SU-DHL-6 (cell line): ENCODE measurements around the gene SRSF4.
A peak's percentile ranks its signal among the peaks of the same experiment; 100 is the strongest.

Source experiments
- H2AFZ ChIP-seq: fragments of 200-600 bp; sonication (generic); 2 replicates; pipeline ENCODE4 v1.6.1; 2014; ENCODE audit warnings: low read depth, mild to moderate bottlenecking, moderate library complexity, mixed read lengths, antibody characterized with exemption, low read length; ENCODE audit not compliant: severe bottlenecking
- H3F3A ChIP-seq: fragments of 200-600 bp; shearing (Covaris generic); 2 replicates; pipeline ENCODE4 v1.6.0; 2016; ENCODE audit warnings: antibody characterized with exemption, mild to moderate bottlenecking; ENCODE audit not compliant: insufficient read depth
- H3K27ac ChIP-seq: fragments of 200-600 bp; sonication (generic); 2 replicates; pipeline ENCODE4 v1.5.1; 2016; ENCODE audit warnings: low read depth, mild to moderate bottlenecking, low read length, moderate library complexity, mixed read lengths
- H3K27me3 ChIP-seq: fragments of 200-600 bp; sonication (generic), shearing (Covaris generic); 2 replicates; pipeline ENCODE4 v1.6.0; 2014; ENCODE audit warnings: mild to moderate bottlenecking, low read length
- H3K36me3 ChIP-seq: fragments of 200-600 bp; sonication (generic); 2 replicates; pipeline ENCODE4 v1.6.1; 2014; ENCODE audit warnings: mild to moderate bottlenecking, low read length, mixed read lengths
- H3K4me2 ChIP-seq: fragments of 300-600, 200-600 bp; shearing (Covaris generic), sonication (generic); 2 replicates; pipeline ENCODE4 v1.6.0; 2014; ENCODE audit warnings: low read length, low read depth, mild to moderate bottlenecking; ENCODE audit not compliant: poor library complexity, severe bottlenecking
- H3K4me3 ChIP-seq: fragments of 200-600 bp; sonication (generic); 2 replicates; pipeline ENCODE4 v1.5.1; 2014; ENCODE audit warnings: antibody characterized with exemption, low read length, mild to moderate bottlenecking, mixed read lengths; ENCODE audit not compliant: insufficient read depth, poor library complexity, severe bottlenecking
- H3K79me2 ChIP-seq: fragments of 200-600 bp; sonication (generic); 2 replicates; pipeline ENCODE4 v1.6.1; 2014; ENCODE audit warnings: mild to moderate bottlenecking, low read length, moderate library complexity; ENCODE audit not compliant: insufficient read depth
- H3K9ac ChIP-seq: fragments of 200-600 bp; sonication (generic); 2 replicates; pipeline ENCODE4 v1.7.0; 2014; ENCODE audit warnings: mild to moderate bottlenecking, low read length
- H3K9me2 ChIP-seq: fragments of 200-600 bp; sonication (generic); replicated peaks from 2 replicates; pipeline ENCODE4 v1.6.1; 2014; ENCODE audit warnings: low read length; ENCODE audit not compliant: insufficient read depth
- H3K9me3 ChIP-seq: fragments of 200-600 bp; sonication (generic); 2 replicates; pipeline ENCODE4 v1.6.1; 2014; ENCODE audit warnings: low read length, mixed read lengths; ENCODE audit not compliant: insufficient read depth
- H4K20me1 ChIP-seq: fragments of 200-600 bp; sonication (generic); 2 replicates; pipeline ENCODE4 v1.6.1; 2014; ENCODE audit warnings: low read depth, mild to moderate bottlenecking, antibody characterized with exemption, low read length, moderate library complexity, mixed read lengths
- EZH2phosphoT487 ChIP-seq: fragments of 200-600 bp; sonication (generic), shearing (Covaris generic); conservative IDR thresholded peaks from 2 replicates; pipeline ENCODE4 v1.6.1; 2018; ENCODE audit warnings: mild to moderate bottlenecking, antibody characterized with exemption, low read length, moderate library complexity, mixed read lengths
- TF ChIP-seq, protein P1 (sequence below): fragments of 200-600 bp; sonication (generic); IDR thresholded peaks from one replicate; pipeline ENCODE4 v1.5.1; 2017; ENCODE audit warnings: antibody characterized with exemption, mild to moderate bottlenecking, low read length, moderate library complexity; ENCODE audit not compliant: insufficient read depth, poor library complexity, severe bottlenecking

SRSF4 gene

DNA sequence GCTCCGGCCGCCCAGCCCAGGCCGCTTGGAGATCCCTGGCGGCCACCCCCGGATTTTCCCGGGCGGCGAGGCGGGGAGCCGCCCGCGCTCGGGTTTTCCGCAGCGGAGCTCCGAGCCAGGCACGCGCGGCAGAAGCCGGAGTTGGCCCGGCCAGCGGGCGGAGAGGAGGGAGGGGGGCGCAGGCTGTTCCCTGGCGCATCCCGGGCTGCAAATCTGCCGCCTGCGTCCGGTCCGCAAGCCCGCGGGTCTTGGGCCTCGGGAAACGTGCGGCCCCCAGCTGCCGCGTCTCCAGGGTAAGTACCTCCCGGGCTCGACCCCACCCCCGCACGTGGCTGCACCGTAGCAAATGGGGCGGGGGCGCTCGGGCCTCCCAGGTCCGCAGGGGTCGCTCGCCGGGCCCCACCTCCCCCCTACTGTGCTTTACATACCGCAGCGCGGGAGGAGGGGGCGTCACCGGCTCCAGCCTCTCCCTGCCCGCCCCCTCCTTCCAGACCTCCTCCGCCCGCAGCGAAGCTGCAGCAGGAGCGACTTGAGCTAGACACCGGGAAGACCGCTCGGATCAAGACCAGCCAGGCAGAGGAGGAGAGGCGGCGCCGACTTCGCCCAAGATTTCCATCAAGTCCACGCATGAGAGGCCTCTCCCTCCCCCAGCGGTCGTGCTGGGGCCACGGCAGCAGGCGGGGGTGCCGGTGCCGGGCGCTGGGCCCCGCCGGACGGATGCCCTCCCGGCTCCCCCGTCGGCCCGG is 59.6 kb downstream of the SRSF4 start:
- H3K9ac ChIP-seq: no peak overlapping the region
- no peaks in the 10 kb centered on the region for H3K9me3 ChIP-seq
- H3K36me3 ChIP-seq: no peaks in the 10 kb centered on the region
- H2AFZ ChIP-seq: no peak overlapping the region
- H3F3A ChIP-seq: no peaks in the 10 kb centered on the region; the same call in 1 of the 2 replicates
- no peaks in the 10 kb centered on the region for H3K79me2 ChIP-seq
- H3K4me3 ChIP-seq: no peak overlapping the region
- H3K4me2 ChIP-seq: no peak overlapping the region
- no peaks in the 10 kb centered on the region for H3K27me3 ChIP-seq
- H4K20me1 ChIP-seq: no peaks in the 10 kb centered on the region
- TF ChIP-seq, protein P1, sequence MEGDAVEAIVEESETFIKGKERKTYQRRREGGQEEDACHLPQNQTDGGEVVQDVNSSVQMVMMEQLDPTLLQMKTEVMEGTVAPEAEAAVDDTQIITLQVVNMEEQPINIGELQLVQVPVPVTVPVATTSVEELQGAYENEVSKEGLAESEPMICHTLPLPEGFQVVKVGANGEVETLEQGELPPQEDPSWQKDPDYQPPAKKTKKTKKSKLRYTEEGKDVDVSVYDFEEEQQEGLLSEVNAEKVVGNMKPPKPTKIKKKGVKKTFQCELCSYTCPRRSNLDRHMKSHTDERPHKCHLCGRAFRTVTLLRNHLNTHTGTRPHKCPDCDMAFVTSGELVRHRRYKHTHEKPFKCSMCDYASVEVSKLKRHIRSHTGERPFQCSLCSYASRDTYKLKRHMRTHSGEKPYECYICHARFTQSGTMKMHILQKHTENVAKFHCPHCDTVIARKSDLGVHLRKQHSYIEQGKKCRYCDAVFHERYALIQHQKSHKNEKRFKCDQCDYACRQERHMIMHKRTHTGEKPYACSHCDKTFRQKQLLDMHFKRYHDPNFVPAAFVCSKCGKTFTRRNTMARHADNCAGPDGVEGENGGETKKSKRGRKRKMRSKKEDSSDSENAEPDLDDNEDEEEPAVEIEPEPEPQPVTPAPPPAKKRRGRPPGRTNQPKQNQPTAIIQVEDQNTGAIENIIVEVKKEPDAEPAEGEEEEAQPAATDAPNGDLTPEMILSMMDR: no peak
- no peak for TF ChIP-seq EZH2phosphoT487
- H3K27ac ChIP-seq: no peak overlapping the region
- H3K9me2 ChIP-seq: no peaks in the 10 kb centered on the region

DNA sequence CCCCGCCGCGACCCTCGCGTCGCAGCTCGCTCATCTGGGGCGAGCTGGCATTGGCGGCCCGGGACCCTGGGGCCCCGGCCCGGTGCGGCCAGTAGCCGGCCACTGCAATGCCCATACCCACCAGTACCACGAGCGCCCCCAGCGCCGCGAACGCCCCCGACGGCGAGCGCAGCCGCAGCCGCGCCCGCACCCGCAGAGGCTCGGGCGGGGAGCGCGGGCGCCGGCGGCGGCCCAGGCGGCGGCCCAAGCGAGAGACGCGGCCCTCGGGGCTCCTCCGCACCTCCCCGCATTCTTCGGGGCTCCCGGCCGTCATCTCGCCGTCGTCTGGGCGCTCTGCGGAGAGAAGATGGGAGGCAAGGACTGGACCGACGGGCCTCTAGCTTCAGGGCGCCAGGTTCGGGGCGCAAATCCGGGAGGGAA is 60.2 kb downstream of the SRSF4 start:
- Histone ChIP-seq H4K20me1 (no peaks in the 10 kb centered on the region), H3K9me2 (no peaks in the 10 kb centered on the region), H3K27ac (no peak overlapping the region), H3K27me3 (no peaks in the 10 kb centered on the region), H3F3A (no peaks in the 10 kb centered on the region; the same call in 1 of the 2 replicates), H3K36me3 (no peaks in the 10 kb centered on the region), H2AFZ (no peak overlapping the region), H3K9ac (no peak overlapping the region), H3K79me2 (no peaks in the 10 kb centered on the region), H3K9me3 (no peaks in the 10 kb centered on the region), H3K4me3 (no peak overlapping the region), H3K4me2 (peak overlapping the region; percentile 32)
- no peak for TF ChIP-seq EZH2phosphoT487
- TF ChIP-seq, protein P1: no peak

DNA sequence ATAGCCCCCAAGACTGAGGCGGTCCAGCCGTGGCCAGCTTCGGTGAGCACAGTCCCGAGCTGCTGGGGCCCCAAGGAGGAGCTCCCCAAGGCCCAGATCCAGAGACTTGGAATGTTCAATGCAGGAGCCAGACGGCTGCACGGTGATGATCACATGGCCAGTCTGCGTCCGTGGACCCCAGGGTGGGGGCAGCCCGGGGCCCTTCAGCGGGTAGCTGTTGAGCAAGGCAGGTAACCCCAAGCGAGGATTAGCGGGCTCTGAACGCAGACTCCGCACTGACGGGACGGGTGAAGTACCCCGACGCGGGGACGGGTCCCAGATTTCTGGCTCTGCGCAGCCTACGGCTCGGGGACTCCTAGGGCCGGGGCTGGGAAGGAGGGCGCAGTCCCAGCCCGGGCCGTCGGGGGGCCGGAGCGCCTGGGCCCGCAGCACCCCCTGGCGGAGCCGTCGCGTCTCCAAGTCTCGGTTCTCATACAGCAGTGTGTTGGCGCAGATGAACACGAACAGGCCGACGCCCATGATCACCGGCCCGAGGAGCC is 60.7 kb downstream of the SRSF4 start:
- no peak overlapping the region for H3K4me3 ChIP-seq
- H3F3A ChIP-seq: no peaks in the 10 kb centered on the region; the same call in 1 of the 2 replicates
- H3K9me2 ChIP-seq: no peaks in the 10 kb centered on the region
- no peaks in the 10 kb centered on the region for H3K36me3 ChIP-seq
- no peak for TF ChIP-seq EZH2phosphoT487
- TF ChIP-seq, protein P1: no peak
- H3K27ac ChIP-seq: no peak overlapping the region
- no peaks in the 10 kb centered on the region for H3K9me3 ChIP-seq
- no peaks in the 10 kb centered on the region for H3K79me2 ChIP-seq
- no peak overlapping the region for H3K9ac ChIP-seq
- H3K4me2 ChIP-seq: peak overlapping the region; percentile 32
- no peaks in the 10 kb centered on the region for H3K27me3 ChIP-seq
- H2AFZ ChIP-seq: no peak overlapping the region
- H4K20me1 ChIP-seq: no peaks in the 10 kb centered on the region
